Fibroblast of lung (primary cell): ENCODE measurements around the gene RNF157. TPM values are rescaled to one million over a fixed set of nuclear protein-coding genes. Genes with fewer than 3 reads are reported as not detected.

Experiments
- DNase-seq, 2 donors: peaks; one replicate each; pipeline versions ENCODE4 v3.0.0 to v3.0.0-alpha.2; 2010; ENCODE audit warnings: low read depth in 2 of 2
- H2AFZ ChIP-seq: 2 replicates; pipeline ENCODE4 v1.5.1; 2012; ENCODE audit warnings: low read length, control low read depth, inconsistent platforms
- H3K27ac ChIP-seq: 2 replicates; pipeline ENCODE4 v1.5.1; 2011; ENCODE audit warnings: low read length, control low read depth; ENCODE audit not compliant: insufficient read depth
- H3K27me3 ChIP-seq: 2 replicates; pipeline ENCODE4 v1.5.1; 2011; ENCODE audit warnings: mild to moderate bottlenecking, low read length; ENCODE audit not compliant: control insufficient read depth, insufficient read depth
- H3K36me3 ChIP-seq: 2 replicates; pipeline ENCODE4 v1.5.1; 2011; ENCODE audit warnings: low read length; ENCODE audit not compliant: control insufficient read depth, insufficient read depth
- H3K4me1 ChIP-seq: 2 replicates; pipeline ENCODE4 v1.5.1; 2011; ENCODE audit warnings: low read length; ENCODE audit not compliant: control insufficient read depth, insufficient read depth; ENCODE audit errors: extremely low read depth
- H3K4me2 ChIP-seq: 2 replicates; pipeline ENCODE4 v1.5.1; 2011; ENCODE audit warnings: low read length, control low read depth; ENCODE audit not compliant: insufficient read depth; ENCODE audit errors: extremely low read depth
- H3K4me3 ChIP-seq, 4 experiments: fragments of 200-600 bp in 1 of 4; sonication (generic) in 1 of 4; replicated peaks in 1 of 4; 2 replicates each; pipeline ENCODE4 v1.5.1; 2011 to 2016; ENCODE audit warnings: low read length in 4 of 4, low read depth in 3 of 4, mild to moderate bottlenecking in 3 of 4, control low read depth in 2 of 4, inconsistent platforms in 1 of 4, mixed read lengths in 1 of 4; ENCODE audit not compliant: insufficient read depth in 1 of 4; ENCODE audit errors: control extremely low read depth in 1 of 4
- H3K79me2 ChIP-seq: 2 replicates; pipeline ENCODE4 v1.5.1; 2012; ENCODE audit warnings: mild to moderate bottlenecking, low read length, inconsistent platforms; ENCODE audit not compliant: control insufficient read depth, insufficient read depth
- H3K9ac ChIP-seq: 2 replicates; pipeline ENCODE4 v1.5.1; 2011; ENCODE audit warnings: mild to moderate bottlenecking, low read length, control low read depth; ENCODE audit not compliant: insufficient read depth
- H3K9me3 ChIP-seq: 2 replicates; pipeline ENCODE4 v1.5.1; 2012; ENCODE audit warnings: low read depth, low read length; ENCODE audit not compliant: control insufficient read depth, insufficient read depth
- H4K20me1 ChIP-seq: 2 replicates; pipeline ENCODE4 v1.5.1; 2011; ENCODE audit warnings: low read length; ENCODE audit not compliant: control insufficient read depth, insufficient read depth; ENCODE audit errors: extremely low read depth
- EZH2 ChIP-seq: IDR thresholded peaks from 2 replicates; pipeline ENCODE4 v1.5.1; 2012; ENCODE audit warnings: low read length, control low read depth, mild to moderate bottlenecking; ENCODE audit errors: missing control alignments
- polyA plus RNA-seq, 2 donors: library from polyadenylated mRNA; depleted of rRNA in 1 of 2; stranded (reverse) in 1 of 2; unstranded in 1 of 2; fragments of >200 nt; gene quantifications; 2 replicates each; pipeline ENCODE4 v1.2.1, GENCODE V29; 2011 to 2012; ENCODE audit warnings: missing spikeins in 1 of 2
- total RNA-seq: library from RNA; depleted of rRNA; stranded (reverse); fragments of >200 nt; gene quantifications from 2 replicates; pipeline ENCODE4 v1.2.1, GENCODE V29; 2014
- TF ChIP-seq, protein P1 (sequence below), 2 donors: IDR thresholded peaks in 1 of 2; conservative IDR thresholded peaks in 1 of 2; 1 replicate in 1 of 2; 2 replicates in 1 of 2; pipeline ENCODE4 v1.5.1; 2011 to 2012; ENCODE audit warnings: low read length in 2 of 2, control low read depth in 1 of 2, inconsistent platforms in 1 of 2, low read depth in 1 of 2, mild to moderate bottlenecking in 1 of 2

Gene RNF157
- total and polyA plus RNA-seq, 2 donors (not counting 1 experiment from before 2014, with no cell fraction given) = 2.0 to 3.1 TPM

DNA sequence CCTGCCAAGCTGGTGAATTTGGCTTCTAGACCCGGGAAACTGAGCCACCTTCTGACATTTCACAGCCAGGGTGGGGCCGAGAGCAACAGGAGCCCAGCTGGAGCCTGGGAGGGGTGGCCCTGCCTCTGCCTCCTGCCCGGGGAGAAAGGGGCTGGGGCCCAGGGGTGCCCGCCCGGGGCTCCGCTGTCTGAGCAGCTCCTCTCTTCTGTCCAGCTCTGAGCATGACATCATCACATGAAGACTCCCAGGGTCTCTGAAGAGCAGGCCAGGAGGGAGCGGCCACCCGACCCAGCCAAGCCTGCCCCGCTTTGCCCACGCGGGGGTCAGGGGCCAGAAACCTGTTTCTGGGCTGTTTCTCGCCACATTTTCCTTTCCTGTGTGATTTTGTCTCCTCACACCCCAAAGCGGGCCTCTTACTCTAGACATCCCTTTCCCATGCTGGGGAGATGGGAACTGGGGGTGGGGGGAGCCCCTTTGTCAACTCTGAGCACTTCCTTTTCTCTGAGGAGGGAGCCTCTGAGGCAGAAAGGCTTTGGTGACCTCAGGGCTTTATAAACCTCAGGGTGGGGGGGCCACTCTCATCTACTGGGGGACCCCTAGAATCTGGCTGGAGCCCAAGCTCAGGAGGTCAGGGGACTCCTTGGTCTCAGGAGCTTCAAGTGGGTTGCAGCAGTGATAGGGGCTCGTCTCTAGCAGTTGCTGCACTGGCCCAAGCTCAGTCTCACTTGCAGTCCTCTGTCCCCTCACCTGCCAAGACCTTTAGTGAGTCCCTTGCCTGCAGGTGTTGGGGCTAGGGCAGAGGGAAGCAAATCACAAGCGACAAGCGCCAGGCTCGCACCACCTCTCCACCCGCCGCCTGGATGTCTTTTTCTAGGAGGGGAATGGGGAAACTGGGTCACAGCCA is 32.5 kb upstream of the RNF157 start:
- Histone ChIP-seq H3K27ac (no peak overlapping the region), H3K9ac (no peak overlapping the region), H3K79me2 (peaks cover 17% of the 10 kb centered on the region), H3K4me3 (no peak overlapping the region), H3K4me2 (no peak overlapping the region), H3K4me1 (peaks cover 9% of the 10 kb centered on the region), H3K36me3 (peaks cover 12% of the 10 kb centered on the region), H3K27me3 (no peaks in the 10 kb centered on the region), H3K9me3 (no peaks in the 10 kb centered on the region), H2AFZ (no peak overlapping the region), H4K20me1 (no peaks in the 10 kb centered on the region)
- no peak for DNase-seq
- TF ChIP-seq, protein P1, sequence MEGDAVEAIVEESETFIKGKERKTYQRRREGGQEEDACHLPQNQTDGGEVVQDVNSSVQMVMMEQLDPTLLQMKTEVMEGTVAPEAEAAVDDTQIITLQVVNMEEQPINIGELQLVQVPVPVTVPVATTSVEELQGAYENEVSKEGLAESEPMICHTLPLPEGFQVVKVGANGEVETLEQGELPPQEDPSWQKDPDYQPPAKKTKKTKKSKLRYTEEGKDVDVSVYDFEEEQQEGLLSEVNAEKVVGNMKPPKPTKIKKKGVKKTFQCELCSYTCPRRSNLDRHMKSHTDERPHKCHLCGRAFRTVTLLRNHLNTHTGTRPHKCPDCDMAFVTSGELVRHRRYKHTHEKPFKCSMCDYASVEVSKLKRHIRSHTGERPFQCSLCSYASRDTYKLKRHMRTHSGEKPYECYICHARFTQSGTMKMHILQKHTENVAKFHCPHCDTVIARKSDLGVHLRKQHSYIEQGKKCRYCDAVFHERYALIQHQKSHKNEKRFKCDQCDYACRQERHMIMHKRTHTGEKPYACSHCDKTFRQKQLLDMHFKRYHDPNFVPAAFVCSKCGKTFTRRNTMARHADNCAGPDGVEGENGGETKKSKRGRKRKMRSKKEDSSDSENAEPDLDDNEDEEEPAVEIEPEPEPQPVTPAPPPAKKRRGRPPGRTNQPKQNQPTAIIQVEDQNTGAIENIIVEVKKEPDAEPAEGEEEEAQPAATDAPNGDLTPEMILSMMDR (conservative IDR thresholded peaks at IDR 0.05 in 1 of 2, IDR thresholded peaks at IDR 0.05 in 1 of 2; ENCODE audit: low read depth in 1 of 2, low read length in 2 of 2) = no peak
- TF ChIP-seq EZH2 = no peak

DNA sequence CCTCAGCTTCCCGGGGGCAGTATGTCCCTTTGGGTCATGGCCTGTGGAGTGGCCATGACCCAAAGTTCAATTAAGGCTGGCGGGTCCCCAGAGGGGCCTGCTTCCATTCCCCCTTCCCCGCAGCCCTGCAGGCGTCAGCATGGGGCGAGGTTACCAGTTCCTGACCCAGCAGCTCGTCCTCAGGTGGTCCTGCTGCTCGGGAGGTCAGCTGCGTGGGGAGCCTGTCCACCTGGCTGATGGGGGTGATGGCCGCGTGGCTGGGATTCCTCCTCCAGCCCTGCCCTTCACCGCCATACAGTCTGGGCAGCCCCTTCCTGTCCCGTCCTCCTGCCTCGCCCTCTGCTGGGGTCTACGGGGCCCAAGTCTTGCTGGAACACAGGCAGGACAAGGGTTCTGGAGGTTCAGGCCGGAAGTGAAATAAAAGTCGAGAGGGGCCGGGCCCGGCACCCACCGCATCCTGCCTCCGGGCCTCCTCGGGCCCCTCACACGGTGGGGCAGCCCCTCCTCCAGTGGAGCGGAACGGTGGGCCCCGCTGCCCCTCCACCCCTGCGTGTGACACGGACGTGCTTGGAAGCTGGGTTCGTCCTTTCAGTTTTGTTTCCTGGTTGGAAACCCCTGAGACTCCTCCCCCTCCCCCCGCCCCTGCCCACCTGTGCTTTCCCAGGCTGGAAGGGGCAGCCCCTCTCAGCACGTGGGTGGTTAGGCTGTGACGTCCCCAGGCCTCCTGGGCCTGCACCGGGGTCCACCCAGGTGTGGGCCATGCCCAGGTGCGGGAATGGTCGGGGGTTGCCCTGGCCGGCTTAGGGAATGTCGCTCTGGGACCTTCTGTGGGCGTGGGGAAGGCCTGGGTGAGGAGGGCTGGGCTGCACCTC is 31.6 kb upstream of the RNF157 start:
- TF ChIP-seq EZH2 = no peak
- TF ChIP-seq, protein P1 (conservative IDR thresholded peaks at IDR 0.05 in 1 of 2, IDR thresholded peaks at IDR 0.05 in 1 of 2; ENCODE audit: low read depth in 1 of 2, low read length in 2 of 2) = no peak
- DNase-seq = no peak
- H3K36me3 ChIP-seq = peaks cover 12% of the 10 kb centered on the region
- peaks cover 9% of the 10 kb centered on the region for H3K4me1 ChIP-seq
- no peak overlapping the region for H2AFZ ChIP-seq
- H3K9ac ChIP-seq = no peak overlapping the region
- H3K4me3 ChIP-seq = no peak overlapping the region
- H3K79me2 ChIP-seq = peaks cover 24% of the 10 kb centered on the region
- H3K27me3 ChIP-seq = no peaks in the 10 kb centered on the region
- H3K27ac ChIP-seq = no peak overlapping the region
- H3K4me2 ChIP-seq = peak overlapping the region; percentile 29
- no peaks in the 10 kb centered on the region for H3K9me3 ChIP-seq
- no peaks in the 10 kb centered on the region for H4K20me1 ChIP-seq
